ENCODE data around the gene PDE6C.

Gene PDE6C

DNA sequence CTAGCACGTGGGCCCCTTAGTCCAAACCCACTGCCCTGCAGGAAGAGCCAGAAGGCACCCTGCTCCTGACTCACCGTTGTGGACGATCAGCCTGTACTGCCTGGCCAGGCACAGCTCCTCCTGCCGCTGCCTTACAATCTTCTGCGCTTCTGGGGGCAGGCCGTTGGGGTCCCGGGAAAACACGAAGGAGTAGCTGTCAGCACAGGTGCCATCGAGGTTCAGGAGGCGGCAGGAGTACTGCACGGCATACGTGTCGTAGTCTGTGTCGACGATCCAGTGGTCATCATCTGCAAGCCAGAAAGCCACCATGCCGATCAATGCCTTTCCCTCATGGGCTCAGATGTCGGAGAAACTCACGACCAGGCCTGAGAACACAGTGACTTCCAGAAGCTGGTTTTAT is 18.6 kb upstream of the PDE6C start:
- DNase-seq (ENCODE audit: low read depth, low spot score): no peak

DNA sequence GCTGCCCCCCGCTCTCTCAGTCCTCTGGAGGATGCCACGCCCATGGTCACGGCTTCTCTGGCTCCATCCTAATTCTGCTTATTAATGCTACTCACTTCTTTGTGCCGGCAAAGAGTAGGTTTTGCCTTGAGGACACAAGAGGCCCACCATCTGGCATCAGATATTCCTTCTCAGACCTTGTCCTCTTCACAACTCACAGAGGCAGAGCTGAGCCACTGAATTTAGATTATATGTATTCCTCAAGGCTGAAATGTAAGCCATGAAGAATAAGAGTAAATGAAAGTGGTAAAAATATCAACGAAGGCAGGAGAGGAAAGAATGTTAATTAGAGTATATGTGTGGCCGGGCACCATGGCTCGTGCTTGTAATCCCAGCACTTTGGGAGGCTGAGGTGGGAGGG is 17.8 kb upstream of the PDE6C start:
- no peak for DNase-seq (ENCODE audit: low read depth, low spot score)

DNA sequence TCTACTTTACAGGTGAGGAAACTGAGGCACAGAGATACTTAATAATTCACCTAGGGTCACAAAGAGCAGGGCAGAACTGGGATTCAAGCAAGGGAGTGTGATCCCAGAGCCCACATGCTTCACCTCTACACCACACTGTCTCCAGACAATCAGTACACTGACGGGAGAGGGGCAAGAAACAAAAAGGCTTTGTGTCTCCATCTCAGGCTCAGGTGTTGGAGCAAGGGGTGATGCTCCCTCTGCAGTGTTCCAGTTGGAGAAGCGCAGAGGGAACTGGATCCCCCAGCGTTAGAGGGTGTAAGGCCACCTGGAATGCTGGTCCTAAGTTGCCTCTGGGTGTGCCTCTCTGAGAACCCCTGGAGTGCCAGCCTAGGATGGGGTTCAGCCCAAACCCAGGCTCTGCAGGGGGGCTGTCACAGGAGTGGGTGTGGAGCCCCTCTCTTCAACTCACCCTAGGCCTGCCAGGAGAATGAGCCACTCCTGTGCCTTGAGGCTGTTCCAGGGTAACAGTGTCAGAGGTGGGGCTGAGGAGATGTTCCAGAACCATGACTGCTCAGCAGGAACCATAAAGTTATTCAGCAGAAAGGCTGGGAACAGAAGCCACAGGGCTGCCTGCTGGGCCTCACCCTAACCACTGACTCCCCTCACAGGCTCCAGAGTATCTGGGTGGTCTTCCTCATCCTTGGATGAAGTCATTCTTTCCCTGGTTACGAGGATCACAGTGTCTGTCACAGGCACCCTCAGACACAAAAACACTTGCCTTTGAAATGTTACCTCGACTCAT is 16.8 kb upstream of the PDE6C start:
- DNase-seq (ENCODE audit: low read depth, low spot score): no peak

DNA sequence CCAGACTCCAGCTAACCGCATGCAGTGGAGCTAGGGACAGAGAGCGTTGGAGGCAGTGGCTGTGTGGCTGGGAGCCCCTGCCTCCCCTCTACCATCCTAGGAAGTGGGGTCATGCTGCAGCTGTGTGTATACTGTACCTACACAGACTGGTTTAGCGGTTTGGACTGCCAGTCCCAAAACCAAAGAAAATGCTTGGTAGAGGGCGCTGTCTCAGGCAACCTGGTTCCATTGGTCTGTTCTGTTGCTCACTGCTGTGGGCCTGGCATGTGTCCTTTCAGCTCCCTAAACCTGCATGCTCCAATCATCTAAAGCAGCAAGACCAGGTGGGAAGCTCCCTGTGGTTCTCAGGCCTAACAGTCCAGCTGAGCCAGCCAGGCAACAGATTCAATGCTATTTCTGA is 15.8 kb upstream of the PDE6C start:
- DNase-seq (ENCODE audit: low read depth, low spot score): no peak

DNA sequence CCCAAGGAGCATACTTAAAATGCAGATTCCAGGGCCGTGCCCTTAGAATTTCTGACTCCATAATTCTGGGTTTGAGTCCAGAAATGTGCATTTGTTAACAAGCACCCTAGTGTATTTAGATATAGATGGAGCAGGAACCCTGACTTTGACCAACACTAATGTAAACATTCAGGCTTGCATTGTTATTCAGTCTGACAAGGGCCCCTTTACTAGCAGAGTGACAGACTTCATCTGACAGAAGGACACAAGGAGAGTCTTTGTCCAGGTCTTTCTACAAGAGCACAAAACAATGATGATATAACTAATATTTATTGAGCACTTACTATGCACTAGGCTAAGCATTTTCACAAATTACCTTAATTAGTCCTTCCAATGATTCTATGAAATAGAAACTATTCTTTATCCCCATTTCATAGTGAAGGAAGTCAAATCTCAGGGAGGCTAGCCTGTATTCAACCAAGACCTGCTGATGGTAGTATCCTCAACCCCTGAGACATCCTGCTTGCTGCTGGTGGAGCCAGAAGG is 15.2 kb upstream of the PDE6C start:
- no peak for DNase-seq (ENCODE audit: low read depth, low spot score)

DNA sequence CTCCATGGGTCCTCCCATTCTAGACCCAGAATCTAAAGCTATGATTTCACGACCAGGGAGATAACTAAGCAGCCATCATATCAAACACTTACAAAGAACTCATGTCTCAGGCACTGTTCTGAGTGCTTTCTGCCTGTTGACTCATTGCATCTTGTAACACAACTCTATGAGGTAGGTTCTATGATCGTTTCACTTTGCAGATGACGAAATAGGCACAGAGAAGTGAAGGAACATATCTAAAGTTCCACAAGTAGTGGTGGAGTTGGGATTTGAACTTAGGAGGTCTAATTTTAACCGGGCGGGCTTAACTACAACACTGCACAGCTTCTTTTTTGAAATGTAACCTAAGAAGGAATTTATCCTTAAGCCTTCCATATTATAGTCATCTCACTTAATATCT is 14.2 kb upstream of the PDE6C start:
- no peak for DNase-seq (ENCODE audit: low read depth, low spot score)

DNA sequence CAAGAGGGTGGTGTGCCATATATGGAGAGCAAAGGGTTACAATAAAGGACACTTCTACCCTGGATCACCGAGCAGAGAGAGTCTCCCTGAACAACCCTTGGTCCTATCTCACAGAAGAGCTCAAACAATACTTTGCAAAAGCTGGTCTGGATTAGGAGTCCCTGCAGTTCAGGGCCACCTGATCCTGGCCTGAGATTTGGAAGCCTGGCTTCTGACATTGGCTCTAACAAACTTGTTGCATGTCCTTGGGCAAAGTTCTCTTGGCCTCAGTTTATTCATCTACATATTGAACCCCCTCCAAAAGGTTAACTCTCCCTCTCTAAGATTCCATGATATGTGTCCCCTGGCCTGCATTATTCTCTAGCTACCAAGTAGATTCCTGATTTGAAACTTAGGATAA is 13.0 kb upstream of the PDE6C start:
- DNase-seq (ENCODE audit: low read depth, low spot score): no peak

DNA sequence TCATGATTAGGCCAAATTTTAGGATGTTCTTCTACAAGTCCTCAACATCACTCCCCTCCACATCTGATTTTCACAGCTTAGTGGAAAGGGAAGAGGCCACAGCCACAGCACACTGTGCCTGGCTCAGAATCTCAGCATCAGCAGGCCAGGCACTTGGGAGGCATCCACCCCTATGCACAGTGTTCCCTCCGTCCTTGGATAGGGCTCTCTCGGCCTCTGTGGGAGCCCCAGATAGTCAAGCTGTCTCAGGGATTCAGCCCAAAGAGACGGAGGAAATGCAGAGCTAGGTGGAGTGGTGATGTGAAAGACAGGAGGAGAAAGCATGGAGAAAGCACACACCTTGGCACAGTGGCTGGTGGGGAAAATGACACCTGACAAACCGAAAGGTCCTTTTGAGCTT is 12.6 kb upstream of the PDE6C start:
- no peak for DNase-seq (ENCODE audit: low read depth, low spot score)

DNA sequence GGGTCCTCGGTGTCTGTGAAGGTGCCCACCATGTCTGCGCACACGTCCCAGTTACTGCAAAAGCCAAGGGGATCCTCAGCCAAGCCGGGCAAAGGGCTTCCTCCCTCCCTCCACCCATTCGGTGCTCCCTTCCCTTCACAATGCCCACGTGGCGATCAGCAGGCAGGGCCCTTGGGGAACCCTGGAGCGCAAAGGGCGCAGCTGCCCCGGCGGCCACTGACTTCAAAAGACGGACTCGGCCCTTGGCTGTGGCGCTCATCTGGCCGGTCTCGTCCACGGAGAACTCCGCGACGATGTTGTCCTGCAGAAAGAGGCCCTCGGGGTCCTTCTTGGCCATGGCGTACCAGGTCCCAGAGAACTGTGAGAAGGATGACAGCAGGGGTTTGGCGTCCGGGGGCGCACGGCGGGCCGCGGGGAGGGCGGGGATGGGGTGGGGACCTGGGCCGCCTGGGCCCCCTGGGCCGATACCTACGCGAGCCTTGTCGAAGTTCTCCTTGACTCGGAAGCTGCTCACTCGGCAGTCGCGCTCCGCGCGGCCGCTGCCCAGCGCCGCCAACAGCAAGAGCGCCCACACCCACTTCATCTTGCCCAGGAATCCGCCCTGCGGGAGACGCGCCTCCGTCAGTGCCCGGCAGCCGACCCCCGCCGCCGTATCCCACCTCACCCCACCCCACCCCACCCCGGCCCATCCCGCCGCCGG is 11.7 kb upstream of the PDE6C start:
- no peak for DNase-seq (ENCODE audit: low read depth, low spot score)

DNA sequence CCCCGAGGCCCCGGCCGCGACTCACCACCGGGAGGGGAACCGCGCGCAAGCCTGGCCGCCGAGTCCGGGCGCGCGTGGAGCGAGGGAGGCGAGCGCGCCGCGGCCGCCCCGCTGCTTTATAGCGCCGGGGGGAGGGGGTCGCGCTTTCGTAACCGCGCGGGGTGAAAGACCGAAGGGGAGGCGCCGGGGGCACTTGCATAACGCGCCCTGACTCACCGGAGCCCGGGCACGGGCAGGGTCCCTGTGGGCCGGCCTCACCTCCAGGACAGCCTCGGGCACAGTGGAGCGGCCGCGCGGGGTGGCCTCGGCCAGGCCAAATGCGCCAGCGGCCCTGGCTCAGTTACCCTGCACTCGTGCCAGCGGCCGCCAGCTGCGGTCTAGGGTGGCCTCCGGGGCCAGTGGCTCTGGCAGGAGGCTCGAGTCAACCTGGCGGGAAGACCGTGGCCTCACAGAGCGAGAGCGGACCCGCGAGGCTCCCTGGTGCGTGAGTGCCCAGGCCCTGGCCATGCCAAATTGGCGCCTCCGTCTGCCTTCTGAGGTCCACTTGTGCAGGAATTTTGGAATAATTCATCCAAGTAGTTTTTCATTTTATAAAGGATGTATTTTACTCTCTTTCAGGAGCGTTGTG is 11.1 kb upstream of the PDE6C start, which contains the start of gene RBP4:
Gene RBP4, minus strand, starts transcription at position 90 of the 628 bp plus-strand sequence. CDS start 207 bp downstream, outside the sequence.
- DNase-seq (ENCODE audit: low read depth, low spot score): no peak

DNA sequence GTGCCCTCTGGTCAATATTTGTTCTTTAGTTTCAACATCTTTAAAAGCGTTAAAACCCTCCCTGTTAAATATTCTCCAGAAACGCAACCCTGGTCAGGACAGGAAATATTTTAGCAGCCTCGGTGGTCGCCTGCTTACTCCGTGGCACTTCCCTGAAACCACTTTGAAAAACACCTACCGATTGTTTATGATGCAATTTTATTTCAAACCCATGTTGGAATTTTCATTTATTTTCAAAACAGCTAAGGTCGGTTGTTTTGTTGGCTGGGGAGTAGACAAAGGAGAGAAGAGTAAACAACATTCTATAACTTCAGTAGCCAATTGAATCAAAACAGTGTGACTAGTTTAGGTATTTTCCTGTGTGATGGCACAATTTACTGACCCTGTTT is 10.6 kb upstream of the PDE6C start:
- no peak for DNase-seq (ENCODE audit: low read depth, low spot score)

DNA sequence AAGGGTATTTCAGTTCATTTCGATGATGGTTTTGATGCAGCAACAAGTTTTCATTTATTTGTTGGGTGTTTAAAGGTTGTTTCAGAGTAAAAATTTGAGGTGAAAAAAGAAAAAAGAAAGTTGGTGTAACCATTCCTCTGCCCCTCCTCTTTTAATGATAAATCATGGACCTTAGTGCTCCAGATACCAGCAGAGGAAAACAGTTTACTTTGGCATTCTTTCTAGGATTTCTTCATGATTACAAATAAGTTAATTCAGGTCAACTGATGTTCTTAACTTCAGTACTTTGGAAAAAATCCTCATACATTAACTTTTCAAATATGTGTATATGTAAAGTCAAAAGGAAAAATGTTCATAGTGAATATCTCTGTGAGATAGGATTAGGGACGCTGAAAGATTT is 9.3 kb upstream of the PDE6C start:
- DNase-seq (ENCODE audit: low read depth, low spot score): no peak

DNA sequence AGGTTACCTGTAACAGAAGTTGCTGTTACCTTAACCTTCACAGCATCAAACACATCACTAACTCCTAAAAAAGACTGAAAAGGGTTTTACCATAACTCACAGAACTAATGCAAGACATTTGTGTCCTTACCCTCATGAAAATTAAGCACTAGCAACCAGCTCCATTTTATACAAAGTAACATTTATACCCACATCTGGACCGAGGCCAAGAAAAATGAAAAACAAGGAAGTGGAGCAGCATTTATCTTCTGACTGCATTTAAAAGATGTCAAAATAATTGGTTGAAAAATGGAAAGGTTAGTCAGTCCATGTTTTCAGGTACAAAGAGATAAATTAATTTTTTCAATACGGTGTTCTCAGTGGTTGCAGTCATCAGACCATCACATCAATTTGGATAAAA is 8.2 kb upstream of the PDE6C start:
- DNase-seq (ENCODE audit: low read depth, low spot score): no peak

DNA sequence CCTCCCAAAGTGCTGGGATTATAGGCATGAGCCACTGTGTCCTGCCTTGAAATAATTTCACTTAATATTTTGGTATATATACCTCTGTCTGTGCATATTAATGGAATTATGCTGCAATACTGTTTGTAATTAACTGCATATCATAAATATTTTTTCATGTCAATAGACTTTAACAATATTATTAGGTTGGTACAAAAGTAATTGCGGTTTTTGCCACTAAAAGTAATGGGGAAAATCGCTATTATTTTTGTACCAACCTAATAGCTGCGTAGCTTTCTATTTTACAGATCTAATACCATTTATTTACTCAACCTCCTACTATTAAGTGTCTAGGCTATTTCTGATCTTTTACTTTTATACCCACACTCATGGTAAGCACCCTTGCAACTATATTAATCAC is 3.9 kb upstream of the PDE6C start:
- DNase-seq (ENCODE audit: low read depth, low spot score): no peak

DNA sequence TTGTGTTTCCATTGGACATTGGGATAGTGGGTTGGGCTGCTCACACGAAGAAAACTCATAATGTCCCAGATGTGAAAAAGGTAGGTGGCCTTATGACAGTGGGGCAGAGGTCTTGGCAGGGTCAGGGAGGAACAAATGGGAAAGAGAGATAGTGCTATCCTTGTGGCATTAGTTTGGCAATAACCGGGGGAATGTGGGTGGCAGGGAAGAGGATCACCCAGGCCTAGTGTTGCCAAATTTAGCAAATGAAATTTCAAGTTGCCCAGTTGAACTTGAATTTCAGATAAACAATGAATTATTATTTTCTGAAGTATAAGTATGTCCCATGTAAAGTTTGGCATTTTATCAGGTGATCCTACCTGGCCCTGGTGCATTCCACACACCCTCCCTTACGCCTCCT is 789 bp downstream of the PDE6C start:
- DNase-seq (ENCODE audit: low read depth, low spot score): no peak

DNA sequence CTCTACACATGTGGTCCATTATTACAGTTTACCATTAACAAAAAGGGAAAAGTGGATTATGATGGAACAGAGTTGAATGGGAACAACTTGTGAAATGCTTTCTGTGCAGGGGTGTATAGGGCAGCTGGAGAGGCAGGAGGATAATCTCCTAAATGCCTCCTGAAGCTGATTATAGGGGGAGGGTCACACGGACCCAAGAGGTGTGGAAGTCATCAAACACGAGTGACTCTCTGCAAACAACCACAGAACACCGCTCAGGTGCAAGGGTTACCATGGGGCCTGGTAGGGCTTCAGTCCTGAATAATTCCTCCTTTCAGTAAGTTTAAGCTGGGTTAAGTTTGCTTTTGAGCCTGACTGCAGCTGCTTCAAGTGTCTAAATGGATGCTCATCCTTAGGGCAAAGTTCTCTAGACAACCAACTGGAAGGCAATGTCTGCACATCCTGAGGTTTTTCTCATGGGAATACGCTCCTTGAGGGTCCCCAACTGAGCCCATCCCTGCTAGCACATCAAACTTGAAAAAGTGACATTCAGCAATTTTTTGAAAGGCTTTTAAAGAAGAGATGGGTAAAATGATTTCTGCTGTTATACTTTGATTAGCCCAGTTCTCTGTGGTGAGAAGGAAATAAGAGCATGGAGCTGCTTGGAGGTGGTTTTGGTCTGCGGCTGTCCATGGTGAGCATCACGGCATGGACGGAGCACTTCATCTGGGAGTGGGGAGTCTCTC is 1.9 kb downstream of the PDE6C start:
- DNase-seq (ENCODE audit: low read depth, low spot score): no peak

DNA sequence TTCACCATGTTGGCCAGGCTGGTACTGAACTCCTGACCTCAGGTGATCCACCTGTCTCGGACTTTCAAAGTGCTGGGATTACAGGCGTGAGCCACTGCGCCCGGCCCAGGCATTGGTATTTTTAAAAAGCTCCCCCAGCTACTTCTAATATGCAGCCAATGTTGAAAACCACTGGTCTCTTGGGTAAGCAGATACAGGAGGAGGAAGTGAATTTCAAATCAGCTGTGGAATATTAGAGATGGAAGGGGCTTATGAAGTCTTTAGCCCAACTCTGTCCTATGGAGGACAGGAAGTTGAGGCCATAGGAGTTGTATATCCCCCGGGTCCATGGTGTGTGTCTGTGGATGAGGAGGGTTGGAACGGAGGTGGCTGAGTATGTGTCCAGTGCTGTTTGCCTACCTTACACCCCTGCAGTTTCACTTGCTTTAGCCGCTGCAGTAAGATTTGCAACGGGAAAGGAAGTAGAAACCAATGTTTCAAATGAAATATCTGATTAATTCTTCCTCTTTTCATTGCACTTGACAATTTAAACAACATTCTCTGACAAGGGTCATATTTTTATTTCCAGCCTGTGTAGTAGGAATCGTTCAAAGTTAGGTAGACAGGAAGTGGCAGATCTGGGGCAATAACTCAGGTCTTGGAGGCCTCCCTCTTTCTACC is 3.4 kb downstream of the PDE6C start:
- no peak for DNase-seq (ENCODE audit: low read depth, low spot score)

DNA sequence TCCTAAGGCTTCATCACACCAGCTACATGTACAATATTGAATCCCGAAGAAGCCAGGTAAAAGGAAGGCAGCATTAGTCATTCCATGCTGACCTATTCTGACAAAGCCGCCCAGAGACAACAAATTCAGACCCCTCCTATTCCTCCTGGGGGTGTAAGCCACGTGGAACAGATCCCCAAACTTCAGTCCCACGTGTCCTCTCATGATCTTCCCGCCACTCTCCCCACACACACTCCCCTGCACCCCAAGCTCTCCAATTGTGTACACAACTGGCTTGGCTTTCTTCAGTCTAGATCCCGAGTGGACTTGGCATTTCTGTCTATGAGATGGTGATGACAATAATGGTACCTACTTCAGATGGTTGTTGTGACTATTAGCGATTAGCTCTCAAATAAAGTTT is 8.6 kb downstream of the PDE6C start:
- no peak for DNase-seq (ENCODE audit: low read depth, low spot score)

DNA sequence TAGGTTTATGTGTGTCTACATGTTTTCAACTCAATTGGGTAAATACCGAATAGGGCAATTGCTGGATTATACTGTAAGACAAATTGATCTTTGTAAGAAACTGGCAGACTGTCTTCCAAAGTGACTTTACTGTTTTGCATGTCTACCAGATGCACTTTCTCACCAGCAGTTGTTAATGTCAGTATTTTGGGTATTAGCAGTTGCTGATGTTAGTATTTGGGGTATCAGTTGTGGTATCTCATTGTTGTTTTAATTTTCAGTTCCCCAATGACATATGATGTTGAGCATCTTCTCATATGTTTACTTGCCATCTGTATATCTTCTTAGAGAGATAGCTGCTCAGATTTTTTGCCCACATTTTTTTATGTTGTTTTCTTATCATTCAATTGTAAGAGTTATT is 10.6 kb downstream of the PDE6C start:
- no peak for DNase-seq (ENCODE audit: low read depth, low spot score)

DNA sequence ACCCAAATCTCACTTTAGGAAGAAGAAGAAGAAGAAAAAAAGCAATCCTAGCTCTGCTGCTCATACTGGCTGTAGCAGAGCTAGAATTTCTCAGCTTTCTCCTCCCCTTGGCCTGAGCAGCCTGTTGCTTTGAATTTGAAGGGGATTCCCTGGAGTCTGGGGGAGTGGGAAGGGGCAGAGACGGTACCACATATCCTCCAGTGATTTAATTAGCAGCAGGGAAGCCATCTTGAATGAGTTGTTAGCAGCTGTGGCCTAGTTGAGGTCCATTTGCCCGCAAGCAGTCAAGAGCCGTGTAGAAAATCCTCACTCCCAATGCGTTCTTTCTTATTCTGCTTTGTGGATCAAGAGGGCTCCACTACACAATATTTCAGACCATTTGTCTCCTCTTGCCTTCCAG is 16.5 kb downstream of the PDE6C start:
- no peak for DNase-seq (ENCODE audit: low read depth, low spot score)

DNA sequence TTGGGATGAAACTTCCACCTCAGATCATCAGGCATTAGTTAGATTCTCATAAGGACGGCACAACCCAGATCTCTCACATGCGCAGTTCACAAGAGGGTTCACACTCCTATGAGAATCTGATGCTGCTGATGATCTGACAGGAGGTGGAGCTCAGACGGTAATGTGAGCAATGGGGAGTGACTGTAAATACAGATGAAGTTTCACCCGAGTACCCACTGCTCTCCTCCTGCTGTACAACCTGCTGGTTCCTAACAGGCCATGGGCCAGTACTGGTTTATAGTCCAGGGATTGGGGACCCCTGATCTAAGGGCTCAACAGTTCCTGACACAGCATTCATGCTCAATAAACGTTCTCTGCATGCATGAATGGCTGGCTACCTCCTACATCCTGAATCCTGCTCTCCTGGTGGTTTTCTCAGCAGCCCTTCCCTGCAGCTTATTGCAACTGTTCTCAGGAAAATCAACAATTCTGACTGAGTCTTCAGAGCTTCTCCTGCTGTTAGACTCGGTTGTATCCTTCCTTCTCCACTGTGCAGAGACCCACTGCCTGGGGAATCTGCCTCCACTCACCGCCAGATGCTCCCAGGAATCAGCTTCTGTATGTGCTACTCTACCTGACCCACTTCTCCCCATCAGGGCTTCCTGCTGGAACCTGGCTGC is 17.4 kb downstream of the PDE6C start:
- DNase-seq (ENCODE audit: low read depth, low spot score): no peak
